22Rv1 (cell line): ENCODE data around the gene EIF4G3.

ENCODE experiments used
- ZFX ChIP-seq: fragments of 450-650 bp; IDR thresholded peaks from 2 replicates; pipeline ENCODE4 v1.6.1; 2017; ENCODE audit warnings: antibody characterized with exemption, borderline replicate concordance
- TF ChIP-seq, protein P1 (sequence below): fragments of 450-650 bp; IDR thresholded peaks from 2 replicates; pipeline ENCODE4 v1.5.1; 2017; ENCODE audit warnings: mild to moderate bottlenecking

- no peak for TF ChIP-seq ZFX
- TF ChIP-seq, protein P1, sequence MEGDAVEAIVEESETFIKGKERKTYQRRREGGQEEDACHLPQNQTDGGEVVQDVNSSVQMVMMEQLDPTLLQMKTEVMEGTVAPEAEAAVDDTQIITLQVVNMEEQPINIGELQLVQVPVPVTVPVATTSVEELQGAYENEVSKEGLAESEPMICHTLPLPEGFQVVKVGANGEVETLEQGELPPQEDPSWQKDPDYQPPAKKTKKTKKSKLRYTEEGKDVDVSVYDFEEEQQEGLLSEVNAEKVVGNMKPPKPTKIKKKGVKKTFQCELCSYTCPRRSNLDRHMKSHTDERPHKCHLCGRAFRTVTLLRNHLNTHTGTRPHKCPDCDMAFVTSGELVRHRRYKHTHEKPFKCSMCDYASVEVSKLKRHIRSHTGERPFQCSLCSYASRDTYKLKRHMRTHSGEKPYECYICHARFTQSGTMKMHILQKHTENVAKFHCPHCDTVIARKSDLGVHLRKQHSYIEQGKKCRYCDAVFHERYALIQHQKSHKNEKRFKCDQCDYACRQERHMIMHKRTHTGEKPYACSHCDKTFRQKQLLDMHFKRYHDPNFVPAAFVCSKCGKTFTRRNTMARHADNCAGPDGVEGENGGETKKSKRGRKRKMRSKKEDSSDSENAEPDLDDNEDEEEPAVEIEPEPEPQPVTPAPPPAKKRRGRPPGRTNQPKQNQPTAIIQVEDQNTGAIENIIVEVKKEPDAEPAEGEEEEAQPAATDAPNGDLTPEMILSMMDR = no peak
These were observed 362.2 kb downstream of the EIF4G3 start for GRCh38 chr1:20814534-20814871.
